Kidney epithelial cell (primary cell): ENCODE results near the gene LPCAT1. TPM values are rescaled to one million over a fixed set of nuclear protein-coding genes. Genes with fewer than 3 reads are reported as not detected.
"Not testable (repeated sequence)": the region's sequence is repeated elsewhere in the genome, so short reads cannot be mapped to it uniquely, and the experiment has no call there.

Experiments used
- DNase-seq: peaks from one replicate; pipeline ENCODE4 v3.0.0-alpha.2; 2010; ENCODE audit warnings: low read depth
- H3K27me3 ChIP-seq: 2 replicates; pipeline ENCODE4 v1.6.0; 2011; ENCODE audit warnings: low read length; ENCODE audit not compliant: control insufficient read depth, insufficient read depth
- H3K36me3 ChIP-seq: 2 replicates; pipeline ENCODE4 v1.5.1; 2011; ENCODE audit warnings: low read length; ENCODE audit not compliant: control insufficient read depth, insufficient read depth
- H3K4me3 ChIP-seq: 2 replicates; pipeline ENCODE4 v1.5.1; 2011; ENCODE audit warnings: low read depth, mild to moderate bottlenecking, control low read depth, low read length
- CTCF ChIP-seq: IDR thresholded peaks from 2 replicates; pipeline ENCODE4 v1.5.1; 2011; ENCODE audit warnings: mild to moderate bottlenecking, moderate library complexity, low read length, control low read depth, inconsistent platforms; ENCODE audit not compliant: insufficient read depth, poor library complexity, severe bottlenecking
- total RNA-seq: library from RNA; depleted of rRNA; stranded (reverse); fragments of >200 nt; gene quantifications from 2 replicates; pipeline ENCODE4 v1.2.3, GENCODE V29; 2015

Gene LPCAT1
- total RNA-seq, 1 donor from 2014 or later = 87.6 TPM

- no peak for TF ChIP-seq CTCF
- DNase-seq = peak; percentile 63
- Histone ChIP-seq H3K4me3 (no peak overlapping the region), H3K27me3 (peaks cover 2% of the 10 kb centered on the region), H3K36me3 (no peaks in the 10 kb centered on the region)
Measured at GRCh38 chr5:1542781-1543180, 19.0 kb upstream of the LPCAT1 start.

DNA sequence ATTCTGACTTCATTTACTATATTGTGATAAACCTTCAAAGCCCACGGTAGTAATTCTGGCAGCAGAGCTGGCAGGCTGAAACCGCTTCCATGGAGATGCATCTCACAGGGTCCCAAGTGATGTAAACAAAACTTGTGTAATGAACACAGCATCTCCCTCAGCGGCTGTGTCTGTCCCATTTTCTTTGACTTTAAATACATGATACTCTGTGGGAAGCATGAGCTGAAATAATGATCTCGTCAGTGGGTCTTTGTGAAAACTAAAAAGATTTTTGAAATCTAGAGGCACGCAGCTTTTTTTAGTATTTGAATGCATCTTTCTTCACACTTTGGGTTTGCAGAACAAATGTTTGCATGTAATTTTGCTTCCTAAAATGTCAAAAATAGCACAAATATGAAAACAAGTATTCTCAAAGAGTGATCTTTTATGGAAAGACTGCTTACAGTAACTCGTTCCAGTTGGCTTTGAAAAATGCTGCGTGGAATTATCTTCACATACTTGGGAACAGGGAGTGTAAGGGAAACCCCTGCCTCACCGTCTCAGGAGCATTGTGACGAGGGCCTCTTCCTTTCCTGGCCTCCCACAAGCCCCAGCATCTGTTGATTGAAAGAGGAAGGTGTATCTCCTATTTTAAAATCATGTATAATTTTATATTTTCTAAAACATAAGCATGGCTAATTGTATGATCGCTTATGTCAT lies 18.1 kb upstream of the LPCAT1 start:
- no peaks in the 10 kb centered on the region for H3K36me3 ChIP-seq
- no peak overlapping the region for H3K4me3 ChIP-seq
- H3K27me3 ChIP-seq = peaks cover 2% of the 10 kb centered on the region
- no peak for DNase-seq
- TF ChIP-seq CTCF = no peak

DNA sequence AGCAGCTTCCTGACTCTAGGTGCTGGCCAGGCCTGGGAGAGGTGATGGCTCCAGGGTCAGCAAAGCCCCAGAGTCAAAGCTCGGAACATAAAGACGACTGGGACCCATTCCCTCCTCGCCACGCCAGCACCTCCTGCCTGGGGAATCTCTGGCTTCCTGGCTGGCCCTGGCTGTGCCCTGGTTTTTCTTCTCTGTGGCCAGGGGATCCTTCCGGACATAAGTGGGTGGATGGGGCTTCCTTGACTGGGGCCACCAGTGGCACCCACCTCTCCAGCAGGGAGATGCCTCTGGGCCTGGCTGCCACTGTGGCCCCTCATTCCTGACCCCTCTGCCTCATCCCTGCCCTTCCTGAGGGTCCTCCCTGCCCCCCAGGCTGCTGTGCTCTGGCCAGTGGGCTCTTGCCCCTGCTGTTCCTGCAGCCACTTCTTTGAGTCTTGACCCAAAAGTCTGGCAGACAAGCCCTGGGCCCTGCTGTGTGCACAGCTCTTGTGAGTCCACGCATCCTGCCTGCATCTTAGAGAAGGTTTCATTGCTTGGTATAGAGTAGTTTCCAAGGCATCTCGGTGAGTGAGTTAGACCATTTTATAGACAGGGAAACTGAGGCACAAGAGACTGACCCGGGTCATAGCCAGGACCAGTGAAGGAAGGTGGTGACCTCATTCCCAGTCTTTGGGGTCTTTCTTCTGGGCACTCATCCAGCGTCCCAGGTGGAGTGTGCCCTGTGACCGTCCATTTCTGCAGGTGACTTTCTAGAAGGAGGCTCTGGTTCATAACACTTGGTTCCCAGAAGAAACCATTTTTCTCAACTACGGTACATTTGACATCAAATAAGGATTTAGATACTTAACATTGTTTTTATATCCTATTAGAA lies 17.3 kb upstream of the LPCAT1 start:
- peaks cover 2% of the 10 kb centered on the region for H3K27me3 ChIP-seq
- no peak overlapping the region for H3K4me3 ChIP-seq
- TF ChIP-seq CTCF = no peak
- no peak for DNase-seq
- H3K36me3 ChIP-seq = no peaks in the 10 kb centered on the region

- Histone ChIP-seq H3K36me3 (no peaks in the 10 kb centered on the region), H3K4me3 (no peak overlapping the region), H3K27me3 (peaks cover 2% of the 10 kb centered on the region)
- DNase-seq = no peak
- TF ChIP-seq CTCF = no peak
Measured at GRCh38 chr5:1540166-1540565, 16.4 kb upstream of the LPCAT1 start.

DNA sequence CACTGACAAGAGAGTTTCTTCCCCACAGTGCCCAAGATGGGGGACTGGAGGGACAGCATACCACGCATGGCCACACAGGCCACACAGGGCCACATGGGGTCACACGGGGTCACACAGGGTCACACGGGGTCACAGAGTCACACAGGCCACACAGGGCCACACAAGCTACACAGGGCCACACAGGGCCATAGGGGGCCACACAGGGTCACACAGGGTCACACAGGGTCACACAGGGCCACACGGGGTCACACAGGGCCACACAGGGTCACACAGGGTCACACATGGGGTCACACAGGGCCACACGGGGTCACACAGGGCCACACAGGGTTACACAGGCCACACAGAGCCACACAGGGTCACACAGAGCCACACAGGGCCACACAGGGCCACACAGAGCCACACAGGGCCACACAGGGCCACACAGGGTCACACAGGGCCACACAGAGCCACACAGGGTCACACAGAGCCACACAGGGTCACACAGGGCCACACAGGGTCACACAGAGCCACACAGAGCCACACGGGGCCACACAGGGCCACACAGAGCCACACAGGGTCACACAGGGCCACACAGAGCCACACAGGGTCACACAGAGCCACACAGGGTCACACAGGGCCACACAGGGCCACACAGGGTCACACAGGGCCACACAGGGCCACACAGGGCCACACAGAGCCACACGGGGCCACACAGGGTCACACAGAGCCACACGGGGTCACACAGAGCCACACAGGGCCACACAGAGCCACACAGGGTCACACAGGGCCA lies 15.8 kb upstream of the LPCAT1 start:
- not testable (repeated sequence) for DNase-seq, H3K36me3 ChIP-seq

More for the DNA sequence above, 15.8 kb upstream of the LPCAT1 start:
- not testable (repeated sequence) for H3K4me3 ChIP-seq, H3K27me3 ChIP-seq
